WTC11 (cell line): ENCODE data around the gene LRP1. TPM values are rescaled to one million over a fixed set of nuclear protein-coding genes. Genes with fewer than 3 reads are reported as not detected.

Experiments used
- AFF4 ChIP-seq: sonication (generic); formaldehyde crosslinking; IDR thresholded peaks from 2 replicates; pipeline ENCODE4 v1.8.1; 2023; ENCODE audit warnings: mild to moderate bottlenecking, missing genetic modification reagents, borderline replicate concordance
- E2F5 ChIP-seq: sonication (generic); formaldehyde crosslinking; IDR thresholded peaks from 2 replicates; pipeline ENCODE4 v1.8.1; 2022; ENCODE audit warnings: mild to moderate bottlenecking, moderate library complexity, missing genetic modification reagents
- ERG ChIP-seq: fragments of 250-450 bp; sonication (Bioruptor Pico); IDR thresholded peaks from 2 replicates; pipeline ENCODE4 v1.8.0; 2021; ENCODE audit warnings: mild to moderate bottlenecking
- NR3C1 ChIP-seq: sonication (generic); formaldehyde crosslinking; conservative IDR thresholded peaks from 2 replicates; pipeline ENCODE4 v1.8.1; 2023; ENCODE audit warnings: low read depth, mild to moderate bottlenecking, missing genetic modification reagents
- OVOL2 ChIP-seq: fragments of 250-450 bp; sonication (Bioruptor Pico); IDR thresholded peaks from 2 replicates; pipeline ENCODE4 v1.9.0; 2021; ENCODE audit warnings: mild to moderate bottlenecking, borderline replicate concordance
- SOX15 ChIP-seq: fragments of 250-450 bp; sonication (Bioruptor Pico); IDR thresholded peaks from 2 replicates; pipeline ENCODE4 v1.9.0; 2021; ENCODE audit warnings: mild to moderate bottlenecking
- ZBTB43 ChIP-seq: sonication (generic); formaldehyde crosslinking; IDR thresholded peaks from 2 replicates; pipeline ENCODE4 v1.8.1; 2023; ENCODE audit warnings: mild to moderate bottlenecking, missing genetic modification reagents
- ZNF425 ChIP-seq: fragments of 250-450 bp; sonication (Bioruptor Pico); conservative IDR thresholded peaks from 2 replicates; pipeline ENCODE4 v1.9.0; 2021; ENCODE audit warnings: mild to moderate bottlenecking
- ZNF512 ChIP-seq: sonication (generic); formaldehyde crosslinking; IDR thresholded peaks from 2 replicates; pipeline ENCODE4 v1.8.1; 2022; ENCODE audit warnings: missing genetic modification reagents, borderline replicate concordance
- ZNF671 ChIP-seq: fragments of 250-450 bp; sonication (Bioruptor Pico); IDR thresholded peaks from 2 replicates; pipeline ENCODE4 v1.8.0; 2021; ENCODE audit warnings: mild to moderate bottlenecking
- total RNA-seq: library from RNA; stranded (reverse); gene quantifications from 3 replicates; pipeline ENCODE4 v1.2.3, GENCODE V29; 2021
- TF ChIP-seq, protein P1 (sequence below): sonication (generic); formaldehyde crosslinking; IDR thresholded peaks from 2 replicates; pipeline ENCODE4 v1.8.1; 2022; ENCODE audit warnings: low read depth, mild to moderate bottlenecking, moderate library complexity, missing genetic modification reagents, borderline replicate concordance
- TF ChIP-seq, protein P2 (sequence below): fragments of 250-450 bp; sonication (Bioruptor Pico); IDR thresholded peaks from 2 replicates; pipeline ENCODE4 v1.9.0; 2021; ENCODE audit warnings: moderate library complexity, mild to moderate bottlenecking, inconsistent platforms, borderline replicate concordance

The LRP1 gene
- total RNA-seq, 1 experiment from 2014 or later = 120 TPM

- TF ChIP-seq AFF4 (CRISPR knock-in tag) (no peak), ZBTB43 (CRISPR knock-in tag) (no peak), OVOL2 (CRISPR knock-in tag) (no peak), ZNF512 (CRISPR knock-in tag) (no peak), NR3C1 (CRISPR knock-in tag) (no peak), SOX15 (CRISPR knock-in tag) (no peak), ZNF425 (CRISPR knock-in tag) (no peak), ERG (CRISPR knock-in tag) (no peak), ZNF671 (CRISPR knock-in tag) (no peak), E2F5 (CRISPR knock-in tag) (no peak)
- TF ChIP-seq, protein P1, sequence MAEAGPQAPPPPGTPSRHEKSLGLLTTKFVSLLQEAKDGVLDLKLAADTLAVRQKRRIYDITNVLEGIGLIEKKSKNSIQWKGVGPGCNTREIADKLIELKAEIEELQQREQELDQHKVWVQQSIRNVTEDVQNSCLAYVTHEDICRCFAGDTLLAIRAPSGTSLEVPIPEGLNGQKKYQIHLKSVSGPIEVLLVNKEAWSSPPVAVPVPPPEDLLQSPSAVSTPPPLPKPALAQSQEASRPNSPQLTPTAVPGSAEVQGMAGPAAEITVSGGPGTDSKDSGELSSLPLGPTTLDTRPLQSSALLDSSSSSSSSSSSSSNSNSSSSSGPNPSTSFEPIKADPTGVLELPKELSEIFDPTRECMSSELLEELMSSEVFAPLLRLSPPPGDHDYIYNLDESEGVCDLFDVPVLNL (CRISPR knock-in tag) = no peak
- TF ChIP-seq, protein P2, sequence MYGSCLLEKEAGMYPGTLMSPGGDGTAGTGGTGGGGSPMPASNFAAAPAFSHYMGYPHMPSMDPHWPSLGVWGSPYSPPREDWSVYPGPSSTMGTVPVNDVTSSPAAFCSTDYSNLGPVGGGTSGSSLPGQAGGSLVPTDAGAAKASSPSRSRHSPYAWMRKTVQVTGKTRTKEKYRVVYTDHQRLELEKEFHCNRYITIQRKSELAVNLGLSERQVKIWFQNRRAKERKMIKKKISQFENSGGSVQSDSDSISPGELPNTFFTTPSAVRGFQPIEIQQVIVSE = no peak
- TF ChIP-seq, all 79 proteins: peak for 0
Measured at GRCh38 chr12:57178213-57178612, 49.9 kb downstream of the LRP1 start (continued).
